HAP-1 (cell line): ENCODE measurements around the gene APCDD1L.

Experiments
- DNase-seq, 2 experiments: peaks; one replicate each; pipeline ENCODE4 v3.0.0-alpha.2; 2016 to 2020; ENCODE audit warnings: low spot score in 2 of 2
- H3K27me3 ChIP-seq: fragments of 250-450 bp; sonication (Bioruptor Pico); 2 replicates; pipeline ENCODE4 v1.5.1; 2020; ENCODE audit warnings: low read depth, mild to moderate bottlenecking, moderate library complexity
- H3K36me3 ChIP-seq: fragments of 250-450 bp; sonication (Bioruptor Pico); replicated peaks from 2 replicates; pipeline ENCODE4 v1.5.1; 2020; ENCODE audit warnings: mild to moderate bottlenecking
- H3K4me1 ChIP-seq: fragments of 250-450 bp; sonication (Bioruptor Pico); 2 replicates; pipeline ENCODE4 v1.5.1; 2020; ENCODE audit warnings: mild to moderate bottlenecking
- H3K4me3 ChIP-seq: fragments of 250-450 bp; sonication (Bioruptor Pico); 2 replicates; pipeline ENCODE4 v1.5.1; 2020; ENCODE audit warnings: mild to moderate bottlenecking, moderate library complexity
- H3K9me3 ChIP-seq: fragments of 250-450 bp; sonication (Bioruptor Pico); 2 replicates; pipeline ENCODE4 v1.5.1; 2020; ENCODE audit warnings: mild to moderate bottlenecking, moderate library complexity
- in situ Hi-C: fragments of 300-500 bp; cut with MboI; formaldehyde crosslinking; loops from 3 replicates; pipeline ENCODE4 v1.14.3; 2020; ENCODE audit warnings: low sequenced_read_pairs, inconsistent platforms, mixed read lengths

Gene APCDD1L

DNA sequence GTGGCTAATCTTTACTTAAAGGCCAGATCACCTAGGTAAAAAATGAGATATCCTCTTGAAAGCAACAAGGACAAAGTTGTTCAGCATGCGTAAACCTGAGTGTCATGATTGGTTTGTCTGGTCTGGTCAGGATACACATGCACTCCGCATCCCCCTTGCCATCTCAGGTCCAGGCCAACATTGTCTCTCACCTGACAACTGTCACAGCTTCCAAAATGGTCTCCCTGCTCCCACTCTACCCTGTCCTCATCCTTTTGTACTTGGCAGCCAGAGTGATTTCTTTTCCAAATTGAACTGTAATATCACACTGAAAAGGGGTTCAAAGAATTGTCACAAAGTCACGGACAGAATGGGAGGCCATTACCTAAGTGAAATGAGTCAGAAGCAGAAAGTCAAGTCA lies 21.1 kb upstream of the APCDD1L start:
- Histone ChIP-seq H3K27me3 (no peaks in the 10 kb centered on the region), H3K4me3 (no peak overlapping the region), H3K9me3 (peaks cover 4% of the 10 kb centered on the region; the same call in 1 of the 2 replicates), H3K4me1 (no peaks in the 10 kb centered on the region), H3K36me3 (no peaks in the 10 kb centered on the region)
- in situ Hi-C loops, result no loop called here
- no peak for DNase-seq

DNA sequence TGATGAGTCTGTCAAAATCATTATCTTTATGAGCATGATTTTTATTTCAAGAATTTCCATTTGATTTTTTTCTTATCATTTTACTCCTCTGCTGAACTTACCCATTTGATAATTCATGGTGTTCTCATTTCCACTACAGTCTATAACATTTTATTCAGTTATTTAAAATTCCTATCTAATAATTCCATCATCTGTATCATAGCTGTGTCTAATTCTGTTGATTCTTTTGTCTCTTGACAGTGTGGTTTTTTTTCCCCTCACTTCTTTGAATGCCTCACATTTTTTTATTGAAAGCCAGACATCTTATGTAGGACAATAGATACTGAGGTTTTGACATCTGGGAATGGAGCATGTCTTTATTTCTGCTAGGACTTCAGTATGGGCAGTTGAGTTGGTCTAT lies 16.5 kb upstream of the APCDD1L start:
- Histone ChIP-seq H3K27me3 (no peaks in the 10 kb centered on the region), H3K9me3 (peaks cover 4% of the 10 kb centered on the region; the same call in 1 of the 2 replicates), H3K4me3 (no peak overlapping the region), H3K36me3 (no peaks in the 10 kb centered on the region), H3K4me1 (no peaks in the 10 kb centered on the region)
- no peak for DNase-seq
- in situ Hi-C loops, result no loop called here

DNA sequence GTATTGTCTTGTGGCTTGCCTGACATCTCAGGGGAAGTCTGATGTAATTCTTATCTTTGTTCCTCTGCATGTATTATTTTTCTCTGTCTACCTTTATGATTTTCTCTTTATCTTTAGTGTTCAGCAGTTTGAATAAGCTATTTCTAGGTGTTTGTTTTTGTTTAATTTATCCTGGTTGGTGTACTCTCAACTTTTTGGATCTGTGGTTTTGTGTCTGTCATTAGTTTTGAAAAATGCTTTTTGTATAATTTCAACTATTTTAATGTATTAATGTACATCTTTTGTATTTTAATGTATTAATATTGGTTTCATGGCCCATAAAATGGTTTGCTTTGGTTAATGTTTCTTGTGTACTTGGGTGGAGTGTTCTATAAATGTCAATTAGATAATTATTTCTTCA lies 15.9 kb upstream of the APCDD1L start:
- H3K36me3 ChIP-seq, result no peaks in the 10 kb centered on the region
- H3K27me3 ChIP-seq, result no peaks in the 10 kb centered on the region
- H3K9me3 ChIP-seq, result peaks cover 4% of the 10 kb centered on the region; the same call in 1 of the 2 replicates
- no peaks in the 10 kb centered on the region for H3K4me1 ChIP-seq
- DNase-seq, result no peak
- H3K4me3 ChIP-seq, result no peak overlapping the region
- in situ Hi-C loops, result no loop called here

DNA sequence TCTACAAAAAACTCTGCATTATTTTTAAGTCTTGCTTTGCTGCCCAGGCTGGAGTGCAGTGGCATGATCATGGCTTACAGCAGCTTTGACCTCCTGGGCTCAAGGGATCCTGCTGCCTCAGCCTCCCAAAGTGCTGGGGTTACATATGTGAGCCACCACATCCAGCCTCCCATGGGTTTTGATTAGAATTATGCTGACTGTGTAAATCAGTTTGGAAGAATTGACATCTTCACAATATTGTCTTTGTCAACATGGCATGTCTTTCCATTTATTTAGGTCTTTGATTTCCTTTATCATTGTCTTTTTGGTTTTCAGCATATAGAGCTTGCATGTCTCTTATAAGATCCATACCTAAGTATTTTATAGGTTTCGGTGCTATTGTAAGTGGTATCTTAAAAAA lies 13.2 kb upstream of the APCDD1L start:
- no peak overlapping the region for H3K4me3 ChIP-seq
- H3K4me1 ChIP-seq, result peaks cover 4% of the 10 kb centered on the region; the same call in 1 of the 2 replicates
- H3K36me3 ChIP-seq, result no peaks in the 10 kb centered on the region
- no peaks in the 10 kb centered on the region for H3K27me3 ChIP-seq
- peaks cover 4% of the 10 kb centered on the region; the same call in 1 of the 2 replicates for H3K9me3 ChIP-seq
- in situ Hi-C loops, result no loop called here
- DNase-seq, result no peak

GRCh38 chr20:58526411-58526810 lies 11.2 kb upstream of the APCDD1L start:
- in situ Hi-C loops, result no loop called here
- no peaks in the 10 kb centered on the region for H3K36me3 ChIP-seq
- DNase-seq, result no peak

DNA sequence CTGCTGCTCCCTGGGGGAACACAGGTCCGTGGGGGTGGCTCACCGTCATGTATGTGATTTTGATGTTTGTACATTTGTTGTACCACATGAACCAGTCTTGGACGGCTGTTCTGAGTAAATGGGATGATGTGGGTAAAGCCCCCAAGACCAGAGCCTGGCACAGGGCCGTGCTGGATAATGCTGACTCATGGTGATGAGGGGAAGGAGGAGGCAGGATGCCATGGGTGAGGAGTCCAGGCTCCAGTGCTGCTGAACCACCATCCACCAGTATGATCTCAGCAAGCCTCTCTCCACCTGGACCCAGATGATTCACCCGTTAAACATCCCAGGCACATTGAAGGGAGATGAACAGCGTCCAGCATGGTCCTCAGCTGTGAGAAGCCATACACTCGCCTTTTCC lies 9.6 kb upstream of the APCDD1L start:
- DNase-seq, result no peak

More at GRCh38 chr20:58526411-58526810, 11.2 kb upstream of the APCDD1L start:
- H3K9me3 ChIP-seq, result no peaks in the 10 kb centered on the region
- no peak overlapping the region for H3K4me3 ChIP-seq
- peaks cover 6% of the 10 kb centered on the region; the same call in 1 of the 2 replicates for H3K4me1 ChIP-seq
- no peaks in the 10 kb centered on the region for H3K27me3 ChIP-seq

DNA sequence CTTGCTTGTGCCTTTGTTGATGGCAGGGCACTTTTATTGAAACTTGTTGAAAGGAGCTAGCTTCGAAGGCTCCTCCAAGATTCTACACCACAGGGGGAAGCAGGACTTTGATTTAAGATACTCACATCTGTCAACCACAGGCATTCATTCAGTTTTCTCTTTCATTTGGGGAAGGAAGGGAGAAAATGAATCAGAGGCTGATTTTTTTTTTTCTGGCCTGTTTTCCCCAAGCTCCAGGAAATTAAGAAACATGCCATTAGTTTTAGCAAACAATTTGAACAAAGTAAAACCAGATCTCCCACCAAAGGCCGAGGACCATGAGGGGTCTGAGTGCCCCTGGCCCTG lies 8.7 kb upstream of the APCDD1L start:
- in situ Hi-C loops, result no loop called here
- no peak for DNase-seq
- Histone ChIP-seq H3K4me1 (peaks cover 6% of the 10 kb centered on the region; the same call in 1 of the 2 replicates), H3K36me3 (no peaks in the 10 kb centered on the region), H3K27me3 (no peaks in the 10 kb centered on the region), H3K9me3 (no peaks in the 10 kb centered on the region), H3K4me3 (no peak overlapping the region)

More for the DNA sequence above, 9.6 kb upstream of the APCDD1L start:
- peaks cover 6% of the 10 kb centered on the region; the same call in 1 of the 2 replicates for H3K4me1 ChIP-seq
- in situ Hi-C loops, result no loop called here
- H3K27me3 ChIP-seq, result no peaks in the 10 kb centered on the region
- H3K4me3 ChIP-seq, result no peak overlapping the region
- H3K36me3 ChIP-seq, result no peaks in the 10 kb centered on the region
- H3K9me3 ChIP-seq, result no peaks in the 10 kb centered on the region

- no peak overlapping the region for H3K4me3 ChIP-seq
- H3K4me1 ChIP-seq, result peaks cover 6% of the 10 kb centered on the region; the same call in 1 of the 2 replicates
- no peaks in the 10 kb centered on the region for H3K9me3 ChIP-seq
- in situ Hi-C loops, result no loop called here
- H3K27me3 ChIP-seq, result no peaks in the 10 kb centered on the region
- no peak for DNase-seq
- H3K36me3 ChIP-seq, result no peaks in the 10 kb centered on the region
Measured at GRCh38 chr20:58523072-58523970, 8.1 kb upstream of the APCDD1L start.

GRCh38 chr20:58522666-58523065 lies 7.5 kb upstream of the APCDD1L start:
- Histone ChIP-seq H3K4me3 (no peak overlapping the region), H3K36me3 (no peaks in the 10 kb centered on the region), H3K9me3 (no peaks in the 10 kb centered on the region), H3K27me3 (no peaks in the 10 kb centered on the region), H3K4me1 (peaks cover 6% of the 10 kb centered on the region; the same call in 1 of the 2 replicates)
- no peak for DNase-seq
- in situ Hi-C loops, result no loop called here

- Histone ChIP-seq H3K9me3 (no peaks in the 10 kb centered on the region), H3K27me3 (no peaks in the 10 kb centered on the region), H3K36me3 (no peaks in the 10 kb centered on the region), H3K4me1 (peaks cover 6% of the 10 kb centered on the region; the same call in 1 of the 2 replicates), H3K4me3 (no peak overlapping the region)
- in situ Hi-C loops, result no loop called here
- no peak for DNase-seq
Measured at GRCh38 chr20:58521763-58522162, 6.6 kb upstream of the APCDD1L start.

DNA sequence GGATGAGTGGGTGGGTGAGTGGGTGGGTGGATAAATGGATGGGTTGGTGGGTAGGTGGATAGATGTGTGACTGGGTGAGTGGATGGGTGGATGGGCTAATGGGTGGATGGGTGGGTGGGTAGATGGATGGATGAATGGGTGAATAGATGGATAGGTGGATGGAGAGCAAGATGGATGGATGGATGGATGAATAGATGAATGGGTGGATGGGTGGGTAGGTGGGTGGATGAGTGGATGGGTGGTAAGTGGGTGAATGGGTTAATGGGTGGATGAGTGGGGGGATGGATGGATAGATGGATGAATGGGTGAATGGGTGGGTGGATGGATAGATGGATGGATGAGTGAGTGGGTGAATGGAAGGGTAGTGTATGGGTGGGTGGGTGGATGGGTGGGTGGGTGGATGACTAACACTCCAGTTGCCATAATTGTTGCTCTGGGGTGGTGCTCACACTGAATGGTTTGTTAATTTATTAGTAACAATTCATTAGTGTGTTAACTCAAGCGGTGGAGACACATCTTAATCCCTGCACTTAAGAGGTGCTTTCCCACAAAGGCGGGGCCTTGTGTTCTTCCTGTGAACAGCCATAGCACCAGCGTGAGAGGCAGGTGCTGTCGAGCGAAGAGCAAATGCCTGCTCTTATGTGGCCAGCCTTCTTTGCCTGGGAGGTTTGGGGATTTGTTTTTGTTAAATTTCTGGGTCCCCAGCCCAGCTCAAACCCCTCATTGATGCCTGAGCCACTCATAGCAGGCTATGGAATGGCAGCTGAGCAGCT lies 4.9 kb upstream of the APCDD1L start:
- DNase-seq, result no peak
- no peaks in the 10 kb centered on the region for H3K9me3 ChIP-seq
- no peaks in the 10 kb centered on the region for H3K36me3 ChIP-seq
- no peak overlapping the region for H3K4me3 ChIP-seq
- no peaks in the 10 kb centered on the region for H3K27me3 ChIP-seq
- H3K4me1 ChIP-seq, result peaks cover 6% of the 10 kb centered on the region; the same call in 1 of the 2 replicates
- in situ Hi-C loops, result no loop called here

- Histone ChIP-seq H3K36me3 (no peaks in the 10 kb centered on the region), H3K4me1 (peaks cover 6% of the 10 kb centered on the region; the same call in 1 of the 2 replicates), H3K4me3 (no peak overlapping the region), H3K27me3 (no peaks in the 10 kb centered on the region), H3K9me3 (no peaks in the 10 kb centered on the region)
- in situ Hi-C loops, result no loop called here
- no peak for DNase-seq
Measured at GRCh38 chr20:58518896-58519593, 3.8 kb upstream of the APCDD1L start.

DNA sequence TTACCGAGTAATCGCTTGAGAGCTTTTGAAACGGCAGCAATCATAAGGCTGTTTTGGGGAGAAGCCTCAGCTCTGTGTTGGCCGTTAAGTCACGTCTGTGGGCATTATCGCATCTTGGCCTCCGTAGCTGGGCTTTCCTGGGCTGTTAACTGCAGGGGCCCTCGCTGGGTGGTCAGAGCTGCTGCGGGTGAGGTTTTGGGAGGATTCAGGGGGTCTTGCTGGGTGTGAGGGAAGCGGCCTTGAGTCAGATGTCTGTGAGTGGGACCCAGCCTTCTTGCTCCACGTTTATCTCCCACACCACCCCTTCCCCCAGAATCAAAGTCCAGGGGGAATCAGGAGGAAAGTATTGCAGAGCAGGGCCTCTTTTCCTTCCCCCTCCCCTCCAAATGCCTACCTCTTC lies 3.2 kb upstream of the APCDD1L start:
- no peak overlapping the region for H3K4me3 ChIP-seq
- H3K36me3 ChIP-seq, result no peaks in the 10 kb centered on the region
- H3K4me1 ChIP-seq, result peaks cover 2% of the 10 kb centered on the region; the same call in 1 of the 2 replicates
- no peaks in the 10 kb centered on the region for H3K9me3 ChIP-seq
- no peaks in the 10 kb centered on the region for H3K27me3 ChIP-seq
- in situ Hi-C loops, result no loop called here
- no peak for DNase-seq
